ENCODE measurements around the gene TPTE2.
"Not testable (repeated sequence)": the region's sequence is repeated elsewhere in the genome, so short reads cannot be mapped to it uniquely, and the experiment has no call there.

TPTE2 gene

GRCh38 chr13:19382746-19383511, 178.4 kb downstream of the TPTE2 start:
- CTCF ChIA-PET; POLR2A ChIA-PET; H3K27ac ChIP-seq (ENCODE audit: extremely low read depth, low read depth, low read length); H3K36me3 ChIP-seq (ENCODE audit: control insufficient read depth in 2 of 2, insufficient read depth in 1 of 2, low read length in 2 of 2); H3K9me3 ChIP-seq (ENCODE audit: control insufficient read depth, insufficient read depth, low read depth, low read length); H3K4me1 ChIP-seq (ENCODE audit: control insufficient read depth, insufficient read depth, low read length); H3K4me3 ChIP-seq (ENCODE audit: low read depth, low read length): not testable (repeated sequence)

DNA sequence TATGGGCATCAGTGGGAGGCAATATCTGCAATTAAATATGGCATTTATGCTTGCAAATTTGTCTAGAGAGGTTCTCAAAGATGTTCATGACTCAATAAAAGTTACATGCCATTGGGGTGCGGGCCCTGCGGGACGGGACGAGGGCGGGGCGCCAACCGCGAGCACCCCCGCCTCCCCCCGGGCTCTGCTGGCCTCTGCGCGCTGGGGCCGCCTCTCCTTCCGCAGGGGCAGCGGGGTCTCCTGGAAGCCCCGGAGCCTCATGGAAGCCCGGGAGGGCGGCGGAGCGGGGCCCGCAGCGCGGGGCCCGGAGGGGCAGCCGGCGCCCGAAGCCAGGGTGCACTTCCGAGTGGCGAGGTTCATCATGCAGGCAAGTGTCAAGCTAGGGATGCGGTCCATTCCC, 179.2 kb downstream of the TPTE2 start:
- POLR2A ChIA-PET: no interaction called here
- no peaks in the 10 kb centered on the region for H3K36me3 ChIP-seq (ENCODE audit: control insufficient read depth in 2 of 2, insufficient read depth in 1 of 2, low read length in 2 of 2)
- H3K4me1 ChIP-seq (ENCODE audit: control insufficient read depth, insufficient read depth, low read length): no peaks in the 10 kb centered on the region
- H3K4me3 ChIP-seq (ENCODE audit: low read depth, low read length): no peak overlapping the region
- CTCF ChIA-PET: no interaction called here
- no peak for TF ChIP-seq SCRT2 (tag by site-specific recombination; IDR thresholded peaks at IDR 0.05)
- no peak for TF ChIP-seq BCL11A (tag by site-specific recombination; IDR thresholded peaks at IDR 0.05; ENCODE audit: low read depth)
- TF ChIP-seq YY2 (tag by site-specific recombination; IDR thresholded peaks at IDR 0.05): no peak
- TF ChIP-seq ZNF707 (tag by site-specific recombination; IDR thresholded peaks at IDR 0.05): no peak
- TF ChIP-seq, protein P1, sequence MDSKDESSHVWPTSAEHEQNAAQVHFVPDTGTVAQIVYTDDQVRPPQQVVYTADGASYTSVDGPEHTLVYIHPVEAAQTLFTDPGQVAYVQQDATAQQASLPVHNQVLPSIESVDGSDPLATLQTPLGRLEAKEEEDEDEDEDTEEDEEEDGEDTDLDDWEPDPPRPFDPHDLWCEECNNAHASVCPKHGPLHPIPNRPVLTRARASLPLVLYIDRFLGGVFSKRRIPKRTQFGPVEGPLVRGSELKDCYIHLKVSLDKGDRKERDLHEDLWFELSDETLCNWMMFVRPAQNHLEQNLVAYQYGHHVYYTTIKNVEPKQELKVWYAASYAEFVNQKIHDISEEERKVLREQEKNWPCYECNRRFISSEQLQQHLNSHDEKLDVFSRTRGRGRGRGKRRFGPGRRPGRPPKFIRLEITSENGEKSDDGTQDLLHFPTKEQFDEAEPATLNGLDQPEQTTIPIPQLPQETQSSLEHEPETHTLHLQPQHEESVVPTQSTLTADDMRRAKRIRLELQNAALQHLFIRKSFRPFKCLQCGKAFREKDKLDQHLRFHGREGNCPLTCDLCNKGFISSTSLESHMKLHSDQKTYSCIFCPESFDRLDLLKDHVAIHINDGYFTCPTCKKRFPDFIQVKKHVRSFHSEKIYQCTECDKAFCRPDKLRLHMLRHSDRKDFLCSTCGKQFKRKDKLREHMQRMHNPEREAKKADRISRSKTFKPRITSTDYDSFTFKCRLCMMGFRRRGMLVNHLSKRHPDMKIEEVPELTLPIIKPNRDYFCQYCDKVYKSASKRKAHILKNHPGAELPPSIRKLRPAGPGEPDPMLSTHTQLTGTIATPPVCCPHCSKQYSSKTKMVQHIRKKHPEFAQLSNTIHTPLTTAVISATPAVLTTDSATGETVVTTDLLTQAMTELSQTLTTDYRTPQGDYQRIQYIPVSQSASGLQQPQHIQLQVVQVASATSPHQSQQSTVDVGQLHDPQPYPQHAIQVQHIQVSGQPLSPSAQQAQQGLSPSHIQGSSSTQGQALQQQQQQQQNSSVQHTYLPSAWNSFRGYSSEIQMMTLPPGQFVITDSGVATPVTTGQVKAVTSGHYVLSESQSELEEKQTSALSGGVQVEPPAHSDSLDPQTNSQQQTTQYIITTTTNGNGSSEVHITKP (tag by site-specific recombination; IDR thresholded peaks at IDR 0.05): no peak
- TF ChIP-seq, protein P2, sequence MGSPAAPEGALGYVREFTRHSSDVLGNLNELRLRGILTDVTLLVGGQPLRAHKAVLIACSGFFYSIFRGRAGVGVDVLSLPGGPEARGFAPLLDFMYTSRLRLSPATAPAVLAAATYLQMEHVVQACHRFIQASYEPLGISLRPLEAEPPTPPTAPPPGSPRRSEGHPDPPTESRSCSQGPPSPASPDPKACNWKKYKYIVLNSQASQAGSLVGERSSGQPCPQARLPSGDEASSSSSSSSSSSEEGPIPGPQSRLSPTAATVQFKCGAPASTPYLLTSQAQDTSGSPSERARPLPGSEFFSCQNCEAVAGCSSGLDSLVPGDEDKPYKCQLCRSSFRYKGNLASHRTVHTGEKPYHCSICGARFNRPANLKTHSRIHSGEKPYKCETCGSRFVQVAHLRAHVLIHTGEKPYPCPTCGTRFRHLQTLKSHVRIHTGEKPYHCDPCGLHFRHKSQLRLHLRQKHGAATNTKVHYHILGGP (tag by site-specific recombination; IDR thresholded peaks at IDR 0.05): no peak
- TF ChIP-seq ZSCAN23 (tag by site-specific recombination; IDR thresholded peaks at IDR 0.05): no peak
- H3K27ac ChIP-seq (ENCODE audit: extremely low read depth, low read depth, low read length): no peak overlapping the region
- no peaks in the 10 kb centered on the region for H3K9me3 ChIP-seq (ENCODE audit: control insufficient read depth, insufficient read depth, low read depth, low read length)

Data from HEK293 (cell line).